ENCODE results near the gene CTDSP2.

Gene CTDSP2, protein sequence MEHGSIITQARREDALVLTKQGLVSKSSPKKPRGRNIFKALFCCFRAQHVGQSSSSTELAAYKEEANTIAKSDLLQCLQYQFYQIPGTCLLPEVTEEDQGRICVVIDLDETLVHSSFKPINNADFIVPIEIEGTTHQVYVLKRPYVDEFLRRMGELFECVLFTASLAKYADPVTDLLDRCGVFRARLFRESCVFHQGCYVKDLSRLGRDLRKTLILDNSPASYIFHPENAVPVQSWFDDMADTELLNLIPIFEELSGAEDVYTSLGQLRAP

GRCh38 chr12:57846577-57847319, at the start of gene CTDSP2:
Gene CTDSP2, minus strand, starts transcription at chr12:57846729. Its CDS starts 294 bp downstream, at chr12:57846435.
- no peak for TF ChIP-seq CTBP1 (IDR thresholded peaks at IDR 0.05; ENCODE audit: borderline replicate concordance)
- TF ChIP-seq SUZ12 (IDR thresholded peaks at IDR 0.05), result no peak
- TF ChIP-seq NFRKB (IDR thresholded peaks at IDR 0.05), result no peak
- peak; percentile 72; the same call in 1 of the 2 replicates for TF ChIP-seq FOXM1 (IDR thresholded peaks at IDR 0.05; ENCODE audit: borderline replicate concordance)
- CTCF ChIA-PET, result no interaction called here

GRCh38 chr12:57896115-57896433, 49.5 kb upstream of the CTDSP2 start:
- CTCF ChIA-PET, result interaction anchor here (1.3 to 3.8 kb wide), 6 partner anchors 9 to 64 kb away, joined by 3 to 21 read pairs (median 4); no protein-coding TSS in a partner anchor
- POLR2A ChIA-PET, result interaction anchor here (0.7 to 5.0 kb wide), 12 partner anchors 9 to 152 kb away, joined by 3 to 55 read pairs (median 6); partner anchors contain the start of genes CTDSP2, EEF1AKMT3, METTL1 and TSPAN31
- TF ChIP-seq ARNT (IDR thresholded peaks at IDR 0.05), result no peak
- TF ChIP-seq L3MBTL2 (conservative IDR thresholded peaks at IDR 0.05), result no peak
- no peak for TF ChIP-seq ELF4 (IDR thresholded peaks at IDR 0.05)
- no peak for DNase-seq (ENCODE audit: extremely low spot score)

More at GRCh38 chr12:57846577-57847319, at the start of gene CTDSP2:
- DNase-seq (ENCODE audit: extremely low spot score), result peak; percentile 100
- POLR2A ChIA-PET, result interaction anchor here (0.7 to 4.0 kb wide), 11 partner anchors 9 to 94 kb away, joined by 3 to 55 read pairs (median 4); partner anchors contain the start of genes ATP23, EEF1AKMT3 and METTL1

GRCh38 chr12:57895389-57896114, 49.0 kb upstream of the CTDSP2 start:
- POLR2A ChIA-PET, result interaction anchor here (0.7 to 5.0 kb wide), 13 partner anchors 9 to 63 kb away, joined by 3 to 55 read pairs (median 6); partner anchors contain the start of genes ATP23 and CTDSP2

DNA sequence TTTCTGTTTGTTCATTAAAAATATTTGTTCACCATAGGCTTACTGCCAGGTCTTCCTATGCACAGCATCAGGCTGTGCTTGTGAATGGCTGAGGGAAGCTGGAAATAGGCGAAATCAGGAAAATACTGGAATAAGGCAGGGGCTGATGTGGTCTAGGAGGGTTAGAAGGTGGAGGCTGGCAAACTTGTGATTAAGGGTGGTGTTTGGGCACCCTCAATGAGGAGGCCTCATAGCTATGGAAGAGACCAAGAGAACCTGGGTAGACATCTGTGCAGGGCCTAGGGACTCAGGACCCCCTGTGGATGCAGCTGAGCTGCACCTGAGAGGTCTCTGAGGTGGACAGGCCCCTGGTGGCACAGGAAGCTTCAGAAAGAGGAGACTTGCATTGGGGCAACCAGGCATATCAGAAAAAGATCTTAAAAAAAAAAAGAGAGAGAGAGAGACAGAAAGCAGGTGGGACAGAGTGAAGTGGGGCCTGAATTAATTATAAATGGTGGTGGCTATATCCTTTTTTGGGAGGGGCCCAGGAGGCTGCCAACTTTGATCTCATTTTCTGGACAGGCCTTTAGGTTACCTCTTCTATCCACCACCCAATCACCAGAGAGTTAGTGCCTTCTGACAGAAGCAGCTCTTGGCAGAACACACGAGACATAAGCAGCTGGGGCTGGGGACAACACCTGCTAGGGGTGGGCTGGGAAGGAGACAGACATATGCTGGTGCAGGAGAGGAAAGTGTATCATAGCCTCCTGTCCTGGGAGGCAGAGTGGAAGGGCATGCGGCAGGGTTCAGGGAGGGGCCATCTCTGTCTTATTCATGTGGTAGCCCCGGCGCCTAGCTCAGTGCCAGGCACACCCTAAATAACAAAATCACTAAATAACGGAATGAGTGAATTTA, 48.1 kb upstream of the CTDSP2 start:
- ChIA-PET CTCF (interaction anchor here (1.3 to 3.8 kb wide), 7 partner anchors 10 to 65 kb away, joined by 3 to 21 read pairs (median 5); no protein-coding TSS in a partner anchor), POLR2A (interaction anchor here (0.6 to 5.0 kb wide), 12 partner anchors 17 to 112 kb away, joined by 3 to 55 read pairs (median 5); partner anchors contain the start of genes ATP23, CTDSP2 and TSFM)
- no peak for DNase-seq (ENCODE audit: extremely low spot score)
- no peak for TF ChIP-seq ELF4 (IDR thresholded peaks at IDR 0.05)

More at GRCh38 chr12:57895389-57896114, 49.0 kb upstream of the CTDSP2 start:
- TF ChIP-seq BHLHE40 (IDR thresholded peaks at IDR 0.05; ENCODE audit: borderline replicate concordance), result no peak
- no peak for TF ChIP-seq FOXK2 (IDR thresholded peaks at IDR 0.05)
- TF ChIP-seq ELF4 (IDR thresholded peaks at IDR 0.05), result no peak
- no peak for TF ChIP-seq FOXM1 (IDR thresholded peaks at IDR 0.05; ENCODE audit: borderline replicate concordance)
- no peak for TF ChIP-seq CTBP1 (IDR thresholded peaks at IDR 0.05; ENCODE audit: borderline replicate concordance)
- CTCF ChIA-PET, result interaction anchor here (0.7 to 3.8 kb wide), 8 partner anchors 9 to 66 kb away, joined by 3 to 21 read pairs (median 4); no protein-coding TSS in a partner anchor
- no peak for DNase-seq (ENCODE audit: extremely low spot score)

- POLR2A ChIA-PET, result interaction anchor here (0.6 to 5.0 kb wide), 9 partner anchors 17 to 111 kb away, joined by 3 to 55 read pairs (median 5); partner anchors contain the start of genes CTDSP2 and TSFM
- CTCF ChIA-PET, result no interaction called here
- TF ChIP-seq TARDBP (IDR thresholded peaks at IDR 0.05), result no peak
- no peak for TF ChIP-seq BHLHE40 (IDR thresholded peaks at IDR 0.05; ENCODE audit: borderline replicate concordance)
- TF ChIP-seq FOXK2 (IDR thresholded peaks at IDR 0.05), result no peak
- TF ChIP-seq FOXM1 (IDR thresholded peaks at IDR 0.05; ENCODE audit: borderline replicate concordance), result no peak
- no peak for TF ChIP-seq ZNF384 (IDR thresholded peaks at IDR 0.05)
- TF ChIP-seq CTBP1 (IDR thresholded peaks at IDR 0.05; ENCODE audit: borderline replicate concordance), result no peak
- no peak for TF ChIP-seq L3MBTL2 (conservative IDR thresholded peaks at IDR 0.05)
- TF ChIP-seq ELF4 (IDR thresholded peaks at IDR 0.05), result no peak
- TF ChIP-seq LEF1 (IDR thresholded peaks at IDR 0.05; ENCODE audit: borderline replicate concordance), result no peak
- no peak for TF ChIP-seq ARNT (IDR thresholded peaks at IDR 0.05)
- no peak for TF ChIP-seq FOXA1 (IDR thresholded peaks at IDR 0.05)
Observed at GRCh38 chr12:57893431-57894353, 47.2 kb upstream of the CTDSP2 start.

DNA sequence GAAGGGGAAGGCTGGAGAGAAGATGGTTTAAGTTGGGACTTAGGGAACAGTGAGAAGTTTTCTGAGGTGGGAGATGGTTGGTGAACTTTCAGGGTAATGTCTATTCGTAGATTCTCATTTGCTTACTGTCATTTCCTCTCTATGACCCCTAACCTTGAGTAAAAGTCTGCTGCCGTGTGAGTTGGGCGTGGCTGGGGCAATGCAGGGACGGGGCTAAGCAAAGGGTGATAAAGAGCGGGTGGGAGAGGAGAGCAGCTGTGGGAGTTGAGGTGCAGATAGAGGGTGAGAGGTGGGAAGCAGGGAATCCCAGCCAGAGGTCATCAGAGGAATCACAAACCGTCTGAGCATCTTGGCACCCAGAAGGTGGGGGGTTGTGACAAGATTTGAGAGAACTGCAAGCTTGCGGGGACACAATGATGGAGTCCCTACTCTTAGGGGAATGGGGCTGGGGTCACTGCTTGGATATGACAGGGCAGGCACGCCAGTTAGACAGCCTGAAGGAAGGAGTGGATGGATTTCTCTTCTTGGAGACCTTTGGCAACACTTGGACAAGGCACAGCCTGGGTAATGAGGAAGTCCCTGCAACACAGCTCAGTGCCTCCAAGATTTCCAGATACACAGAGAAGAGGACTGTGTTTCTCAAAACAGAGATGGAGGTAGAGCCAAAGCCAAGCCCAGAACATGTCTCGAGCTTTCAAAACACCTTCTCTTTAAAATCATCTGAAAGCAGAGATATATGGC, 45.9 kb upstream of the CTDSP2 start:
- TF ChIP-seq ELF4 (IDR thresholded peaks at IDR 0.05) (no peak), SP1 (IDR thresholded peaks at IDR 0.05) (no peak), NFRKB (IDR thresholded peaks at IDR 0.05) (no peak), HDGF (IDR thresholded peaks at IDR 0.05; ENCODE audit: borderline replicate concordance) (no peak), LEF1 (IDR thresholded peaks at IDR 0.05; ENCODE audit: borderline replicate concordance) (no peak)
- TF ChIP-seq, protein P1, sequence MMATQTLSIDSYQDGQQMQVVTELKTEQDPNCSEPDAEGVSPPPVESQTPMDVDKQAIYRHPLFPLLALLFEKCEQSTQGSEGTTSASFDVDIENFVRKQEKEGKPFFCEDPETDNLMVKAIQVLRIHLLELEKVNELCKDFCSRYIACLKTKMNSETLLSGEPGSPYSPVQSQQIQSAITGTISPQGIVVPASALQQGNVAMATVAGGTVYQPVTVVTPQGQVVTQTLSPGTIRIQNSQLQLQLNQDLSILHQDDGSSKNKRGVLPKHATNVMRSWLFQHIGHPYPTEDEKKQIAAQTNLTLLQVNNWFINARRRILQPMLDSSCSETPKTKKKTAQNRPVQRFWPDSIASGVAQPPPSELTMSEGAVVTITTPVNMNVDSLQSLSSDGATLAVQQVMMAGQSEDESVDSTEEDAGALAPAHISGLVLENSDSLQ (IDR thresholded peaks at IDR 0.05), result no peak
- DNase-seq (ENCODE audit: extremely low spot score), result no peak
- POLR2A ChIA-PET, result no interaction called here
- CTCF ChIA-PET, result no interaction called here

More at GRCh38 chr12:57893431-57894353, 47.2 kb upstream of the CTDSP2 start:
- DNase-seq (ENCODE audit: extremely low spot score), result peak; percentile 51
